Measurements from ENCODE around the gene MAP4.

GRCh38 chr3:47989981-47990440, 26.2 kb downstream of the MAP4 start:
- TF ChIP-seq, protein P1, sequence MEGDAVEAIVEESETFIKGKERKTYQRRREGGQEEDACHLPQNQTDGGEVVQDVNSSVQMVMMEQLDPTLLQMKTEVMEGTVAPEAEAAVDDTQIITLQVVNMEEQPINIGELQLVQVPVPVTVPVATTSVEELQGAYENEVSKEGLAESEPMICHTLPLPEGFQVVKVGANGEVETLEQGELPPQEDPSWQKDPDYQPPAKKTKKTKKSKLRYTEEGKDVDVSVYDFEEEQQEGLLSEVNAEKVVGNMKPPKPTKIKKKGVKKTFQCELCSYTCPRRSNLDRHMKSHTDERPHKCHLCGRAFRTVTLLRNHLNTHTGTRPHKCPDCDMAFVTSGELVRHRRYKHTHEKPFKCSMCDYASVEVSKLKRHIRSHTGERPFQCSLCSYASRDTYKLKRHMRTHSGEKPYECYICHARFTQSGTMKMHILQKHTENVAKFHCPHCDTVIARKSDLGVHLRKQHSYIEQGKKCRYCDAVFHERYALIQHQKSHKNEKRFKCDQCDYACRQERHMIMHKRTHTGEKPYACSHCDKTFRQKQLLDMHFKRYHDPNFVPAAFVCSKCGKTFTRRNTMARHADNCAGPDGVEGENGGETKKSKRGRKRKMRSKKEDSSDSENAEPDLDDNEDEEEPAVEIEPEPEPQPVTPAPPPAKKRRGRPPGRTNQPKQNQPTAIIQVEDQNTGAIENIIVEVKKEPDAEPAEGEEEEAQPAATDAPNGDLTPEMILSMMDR (IDR thresholded peaks at IDR 0.05): peak; percentile 85 to 95 (median 91)
- TF ChIP-seq POLR2A (IDR thresholded peaks at IDR 0.05): no peak

Measured in heart left ventricle (tissue), 13 donors.